HG02970 (cell line): ENCODE measurements around the gene GMDS.

Experiments used
- ATAC-seq: cut with Tn5 transposase; IDR thresholded peaks from one replicate; pipeline ENCODE4 v1.9.1; 2021; ENCODE audit warnings: mild to moderate bottlenecking, moderate library complexity, moderate number of reproducible peaks; ENCODE audit not compliant: unreplicated experiment, low FRiP score

GMDS gene

GRCh38 chr6:1960486-1961142 is 284.8 kb downstream of the GMDS start:
- no peak for ATAC-seq

GRCh38 chr6:1958257-1958656 is 287.1 kb downstream of the GMDS start:
- no peak for ATAC-seq

- ATAC-seq, result no peak
These were observed 287.7 kb downstream of the GMDS start for GRCh38 chr6:1957746-1958145.

DNA sequence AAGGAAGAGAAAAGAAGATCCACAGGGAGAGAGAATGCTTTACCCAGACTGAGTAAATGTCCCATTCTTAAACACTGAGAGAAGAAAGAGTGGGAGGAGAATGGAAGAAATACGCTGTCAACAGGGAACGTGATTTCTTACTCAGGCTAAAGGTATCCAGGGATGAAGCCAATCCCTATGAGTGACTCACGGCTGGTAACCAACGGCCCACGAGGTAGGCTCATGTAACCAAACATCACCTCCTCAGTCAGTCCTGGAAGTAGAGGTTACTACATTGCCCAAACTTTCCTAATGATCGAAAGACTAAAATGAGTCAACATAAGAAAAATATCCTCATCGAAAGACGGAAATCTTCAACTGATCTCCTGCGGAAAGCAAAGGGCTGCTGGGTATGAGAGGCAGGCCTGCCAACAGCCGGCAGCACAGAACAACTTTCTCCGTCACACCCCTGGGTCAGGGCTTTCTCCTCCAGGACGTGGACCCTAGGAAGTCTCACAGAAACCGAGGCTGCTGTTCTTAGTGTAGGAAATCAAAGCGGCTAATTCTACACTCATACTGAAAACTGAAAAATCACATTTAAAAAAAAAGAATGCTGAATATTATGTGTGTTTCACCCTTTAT is 292.6 kb downstream of the GMDS start:
- no peak for ATAC-seq

- ATAC-seq, result no peak
These were observed 294.8 kb downstream of the GMDS start for GRCh38 chr6:1950631-1951030.

DNA sequence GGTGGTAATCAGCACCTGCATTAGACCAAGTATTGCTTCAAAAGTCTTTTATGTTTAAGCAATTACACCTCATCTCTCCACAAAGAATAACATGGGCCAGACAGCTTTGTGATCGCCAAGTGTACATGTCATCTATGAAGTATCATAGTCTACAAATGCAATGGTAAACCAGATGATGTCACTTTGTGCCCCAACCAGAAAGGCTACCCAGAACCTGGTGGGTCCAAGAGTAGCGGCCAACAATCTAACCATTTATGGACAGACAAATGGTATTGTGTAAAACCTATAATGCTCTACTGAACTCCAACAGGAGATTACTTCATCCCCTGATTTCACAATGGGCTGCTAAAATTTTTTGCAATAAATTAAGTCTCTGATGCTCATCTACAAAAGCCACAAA is 295.9 kb downstream of the GMDS start:
- no peak for ATAC-seq

GRCh38 chr6:1947922-1948321 is 297.5 kb downstream of the GMDS start:
- no peak for ATAC-seq

DNA sequence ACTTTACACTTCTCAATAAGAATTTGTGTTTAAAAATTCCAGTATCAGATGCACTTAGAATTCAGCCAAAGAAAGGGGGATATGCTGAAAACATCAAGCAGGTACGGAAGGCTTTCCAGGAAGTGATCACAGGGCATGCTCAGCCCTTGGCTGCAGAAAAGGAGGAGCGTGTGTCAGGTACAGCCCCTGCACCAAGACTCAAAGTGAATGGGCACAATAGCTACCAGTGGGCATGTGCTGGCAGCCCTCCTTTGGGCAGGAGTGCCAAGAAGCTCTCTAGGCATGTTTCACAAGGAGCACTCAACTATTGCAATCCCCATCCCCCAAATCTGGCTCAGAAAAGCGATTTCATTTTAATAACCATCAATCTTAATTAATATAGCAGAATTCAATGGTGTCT is 298.8 kb downstream of the GMDS start:
- ATAC-seq, result no peak

DNA sequence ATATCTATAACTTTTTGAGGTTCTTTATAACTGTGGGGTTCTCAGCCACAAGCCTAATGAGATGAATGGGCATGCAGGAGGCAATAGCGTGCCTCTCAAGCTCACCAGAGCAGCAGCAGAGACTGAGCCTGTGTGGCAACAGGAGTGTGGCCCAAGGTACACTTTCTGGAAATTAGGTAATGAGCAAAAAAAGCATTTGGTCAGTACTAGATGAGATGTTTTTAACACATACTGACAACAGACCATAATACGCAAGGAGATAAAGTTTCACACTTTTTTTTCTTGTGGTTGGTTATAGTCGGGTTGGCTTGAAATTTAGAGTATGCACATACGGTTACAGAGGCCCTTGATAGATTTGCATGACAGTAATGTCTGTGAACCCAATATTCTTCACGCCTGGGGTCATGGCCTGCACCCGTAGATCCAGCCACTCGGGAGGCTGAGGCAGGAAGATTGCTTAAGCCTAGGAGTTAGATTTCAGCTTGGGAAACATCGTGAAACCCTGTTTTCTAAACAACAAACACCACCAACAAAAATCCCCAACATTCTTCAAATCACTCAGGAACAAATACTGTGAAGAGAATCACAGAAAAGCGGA is 300.1 kb downstream of the GMDS start:
- ATAC-seq, result no peak

DNA sequence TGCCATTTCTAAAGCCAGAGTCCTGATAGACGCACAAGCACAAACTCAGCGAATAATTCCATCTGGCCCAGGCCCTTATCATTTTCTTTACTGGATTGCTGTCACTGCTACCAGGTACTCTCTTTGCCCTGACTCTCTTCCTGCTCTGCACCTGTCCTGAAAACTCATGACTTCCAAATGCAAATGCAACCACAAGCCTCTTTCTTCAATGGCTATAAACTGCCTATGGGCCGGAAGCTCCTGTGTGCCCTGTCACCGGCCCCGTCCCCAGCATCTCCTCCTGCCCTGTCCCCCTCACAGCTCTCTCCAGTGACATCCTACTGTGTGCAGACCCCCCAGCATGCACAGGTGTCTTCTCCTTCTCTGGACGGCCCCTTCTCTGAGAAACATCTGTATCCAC is 302.6 kb downstream of the GMDS start:
- ATAC-seq, result no peak

- ATAC-seq, result no peak
These were observed 303.9 kb downstream of the GMDS start for GRCh38 chr6:1941534-1941933.

DNA sequence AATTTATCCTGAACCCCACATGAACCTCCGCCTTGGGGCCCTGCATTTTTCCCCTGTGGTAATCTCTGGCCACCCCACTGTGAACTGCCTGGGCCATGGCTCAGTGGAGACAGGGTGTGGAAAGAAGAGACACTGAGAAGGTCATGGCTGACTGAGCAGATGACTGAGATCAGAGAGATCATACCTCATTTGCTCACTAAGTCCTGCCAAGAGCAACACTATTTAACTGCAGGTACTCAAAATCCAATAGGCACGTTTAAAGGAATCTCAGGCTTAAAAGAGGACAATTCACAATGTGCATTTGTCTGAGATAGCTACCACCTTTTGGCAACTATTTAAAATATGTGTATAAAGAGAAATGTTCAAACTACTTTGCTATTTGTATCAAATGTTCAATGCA is 305.0 kb downstream of the GMDS start:
- no peak for ATAC-seq

- ATAC-seq, result no peak
These were observed 312.1 kb downstream of the GMDS start for GRCh38 chr6:1933292-1933691.

- ATAC-seq, result no peak
These were observed 313.6 kb downstream of the GMDS start for GRCh38 chr6:1931817-1932216.

DNA sequence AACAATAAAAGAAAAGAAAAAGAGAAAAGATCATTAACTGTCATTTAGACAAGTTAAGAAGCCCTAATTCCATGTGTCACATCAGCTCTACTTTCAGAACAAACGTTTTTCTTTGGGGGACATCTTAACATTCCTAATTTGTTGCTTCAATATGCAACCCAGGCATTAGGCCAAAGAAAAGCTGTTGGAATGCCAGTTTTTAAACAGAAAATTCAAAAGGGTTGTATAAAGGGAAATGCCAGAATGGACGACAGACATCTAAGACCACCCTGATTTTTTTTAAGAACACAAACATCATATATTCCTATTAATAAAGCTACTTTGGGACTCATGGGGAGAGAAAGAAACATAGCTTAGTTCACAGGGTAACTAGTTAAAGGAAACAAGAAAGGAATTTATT is 315.0 kb downstream of the GMDS start:
- ATAC-seq, result no peak

GRCh38 chr6:1929931-1930330 is 315.5 kb downstream of the GMDS start:
- no peak for ATAC-seq

DNA sequence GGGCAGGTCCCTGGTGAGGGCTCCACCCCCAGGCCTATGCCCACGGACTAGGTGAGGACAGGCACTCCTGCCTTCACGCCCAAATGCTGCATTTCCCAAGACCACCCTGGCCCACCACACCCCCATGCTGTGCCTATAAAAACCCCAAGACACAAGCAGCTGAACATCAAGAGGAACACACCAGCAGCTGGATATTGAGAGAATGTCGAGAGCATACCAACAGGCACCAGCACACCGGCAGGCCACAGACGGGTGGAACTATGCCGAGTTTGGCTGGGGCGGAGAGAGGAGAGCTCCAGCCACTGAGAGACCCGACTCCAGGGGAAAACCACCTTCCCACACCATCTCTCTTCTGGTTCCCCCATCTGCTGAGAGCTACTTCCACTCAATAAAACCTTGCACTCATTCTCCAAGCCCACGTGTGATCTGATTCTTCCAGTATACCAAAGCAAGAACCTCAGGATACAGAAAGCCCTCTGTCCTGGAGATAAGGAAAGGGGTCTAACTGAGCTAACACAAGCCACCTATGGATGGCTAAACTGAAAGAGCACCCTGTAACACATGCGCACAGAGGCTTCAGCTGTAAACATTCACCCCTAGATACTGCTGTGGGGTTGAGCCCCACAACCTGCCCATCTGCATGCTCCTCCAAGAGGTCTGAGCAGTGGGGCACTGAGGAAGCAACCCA is 319.5 kb downstream of the GMDS start:
- no peak for ATAC-seq

GRCh38 chr6:1923449-1923848 is 322.0 kb downstream of the GMDS start:
- no peak for ATAC-seq

- no peak for ATAC-seq
These were observed 327.6 kb downstream of the GMDS start for GRCh38 chr6:1917626-1918371.

- no peak for ATAC-seq
These were observed 328.9 kb downstream of the GMDS start for GRCh38 chr6:1916334-1917070.
